Embryonic facial prominence (tissue), 1 donor: ENCODE results near the gene MRTFA.
"Not testable (repeated sequence)": the region's sequence is repeated elsewhere in the genome, so short reads cannot be mapped to it uniquely, and the experiment has no call there.

Experiments
- DNase-seq: peaks from one replicate; pipeline ENCODE4 v3.0.0-alpha.2; 2016; ENCODE audit errors: extremely low spot score

Gene MRTFA

DNA sequence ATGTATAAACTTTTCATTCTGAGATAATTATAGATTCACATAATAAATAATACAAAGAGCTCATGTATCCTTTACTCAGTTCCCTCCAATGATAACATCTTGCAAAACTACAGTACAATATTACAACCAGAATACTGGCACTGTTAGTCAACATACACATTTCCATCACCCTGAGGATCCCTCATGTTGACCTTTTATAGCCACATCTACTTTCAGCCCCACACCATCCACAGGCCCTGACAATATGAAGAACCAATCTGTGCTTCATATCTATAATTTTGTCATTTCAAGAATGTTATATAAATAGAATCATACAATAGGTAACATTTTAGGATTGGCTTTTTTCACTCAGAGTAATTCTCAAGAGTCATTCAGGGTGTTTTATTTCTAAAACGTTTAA lies 115.5 kb downstream of the MRTFA start:
- DNase-seq: no peak

DNA sequence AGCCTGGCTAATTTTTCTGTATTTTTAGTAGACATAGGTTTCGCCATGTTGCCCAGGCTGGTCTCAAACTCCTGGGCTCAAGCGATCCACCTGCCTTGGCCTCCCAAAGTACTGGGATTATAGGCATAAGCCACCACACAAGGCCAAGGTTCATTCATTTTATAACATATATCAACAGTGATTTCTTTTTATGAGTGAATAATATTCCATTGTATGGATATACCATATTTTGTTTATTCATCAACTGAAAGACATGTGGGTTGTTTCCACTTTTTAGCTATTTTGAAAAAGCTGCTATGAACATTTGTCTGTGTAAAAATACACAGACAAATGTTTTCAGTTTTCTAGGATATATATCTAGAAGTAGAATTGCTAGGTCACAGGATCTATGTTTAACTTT lies 116.0 kb downstream of the MRTFA start:
- DNase-seq: no peak

DNA sequence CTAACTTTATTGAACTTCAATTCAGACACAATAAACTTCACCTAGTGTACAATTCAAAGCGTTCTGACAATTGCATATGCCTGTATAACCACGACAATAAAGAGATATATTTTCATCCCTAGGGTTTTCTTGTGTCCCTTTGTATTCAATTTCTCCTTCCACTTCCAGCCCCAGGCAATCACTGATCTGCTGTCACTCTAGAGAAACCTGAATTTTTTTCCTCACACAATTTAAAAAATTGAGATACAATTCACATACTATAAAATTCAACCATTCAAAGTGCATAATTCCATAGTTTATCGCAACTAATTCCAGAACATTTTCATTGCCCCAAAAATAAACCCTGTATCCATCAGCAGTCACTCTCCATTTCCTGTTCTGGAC lies 116.6 kb downstream of the MRTFA start:
- no peak for DNase-seq

DNA sequence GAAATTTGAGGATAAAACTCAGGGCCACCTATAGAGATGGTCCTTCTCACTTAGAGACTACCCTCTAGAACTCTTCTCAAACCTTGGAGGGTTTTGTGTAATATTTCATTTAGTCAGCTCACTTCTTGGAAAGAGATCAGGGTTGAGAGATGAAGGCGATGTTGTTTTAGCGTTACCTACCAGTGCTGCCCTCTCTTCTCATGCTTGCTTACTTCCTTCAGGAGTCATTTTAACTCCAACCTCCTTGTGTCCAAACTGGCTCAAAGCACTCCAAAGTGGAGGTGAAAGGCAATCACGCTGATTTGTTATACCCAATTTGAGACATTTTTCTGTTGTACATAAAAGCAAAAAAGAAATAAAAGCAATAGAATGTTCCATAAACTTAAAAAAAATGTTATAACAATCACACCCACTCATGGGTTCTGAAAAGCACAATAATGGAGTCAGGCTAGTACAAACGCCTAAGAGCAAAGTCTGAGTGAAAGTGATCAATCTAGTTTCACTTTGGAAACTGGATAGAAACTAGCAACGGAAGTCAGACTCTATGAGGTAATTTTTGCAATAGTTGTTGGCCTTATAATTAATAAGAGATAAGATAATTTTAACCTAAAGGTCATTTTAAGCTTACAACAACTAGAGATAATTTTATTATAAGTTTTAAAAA lies 117.1 kb downstream of the MRTFA start:
- no peak for DNase-seq

DNA sequence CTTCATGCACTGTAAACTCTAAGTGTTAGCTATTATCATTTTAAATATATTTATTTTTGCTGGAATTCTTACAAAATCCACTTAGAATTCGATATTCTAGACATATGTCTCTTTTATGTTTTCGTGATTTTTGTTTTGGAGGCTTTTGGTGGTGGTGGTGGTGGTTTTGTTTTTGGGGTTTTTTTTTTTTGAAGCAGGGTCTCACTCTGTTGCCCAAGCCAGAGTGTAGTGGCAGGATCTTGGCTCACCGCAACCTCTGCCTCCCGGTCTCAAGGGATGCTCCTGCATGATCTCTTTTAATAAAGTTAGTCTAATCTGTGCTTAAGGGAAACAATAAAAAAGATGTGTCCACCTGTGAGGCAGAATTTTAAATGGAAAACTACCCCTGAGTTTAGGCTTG lies 117.7 kb downstream of the MRTFA start:
- DNase-seq: no peak

DNA sequence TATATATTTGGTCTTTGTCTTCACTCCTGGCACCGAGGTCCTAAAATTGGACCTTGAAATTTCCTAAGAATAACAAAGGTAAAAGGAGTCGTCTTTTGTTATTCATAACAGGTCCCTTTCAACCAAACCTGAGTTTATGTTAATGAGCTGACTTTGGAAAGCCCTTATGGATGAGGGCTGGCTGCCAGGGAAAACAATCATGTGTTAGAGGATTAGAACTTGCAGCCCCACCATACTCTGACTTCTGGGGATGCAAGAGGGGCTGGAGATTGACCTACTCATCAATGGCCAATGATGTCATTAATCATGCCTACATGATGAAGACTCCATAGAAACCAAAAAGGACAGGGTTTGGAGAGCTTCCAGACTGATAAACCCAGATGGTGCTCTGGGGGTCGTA lies 118.9 kb downstream of the MRTFA start:
- no peak for DNase-seq

DNA sequence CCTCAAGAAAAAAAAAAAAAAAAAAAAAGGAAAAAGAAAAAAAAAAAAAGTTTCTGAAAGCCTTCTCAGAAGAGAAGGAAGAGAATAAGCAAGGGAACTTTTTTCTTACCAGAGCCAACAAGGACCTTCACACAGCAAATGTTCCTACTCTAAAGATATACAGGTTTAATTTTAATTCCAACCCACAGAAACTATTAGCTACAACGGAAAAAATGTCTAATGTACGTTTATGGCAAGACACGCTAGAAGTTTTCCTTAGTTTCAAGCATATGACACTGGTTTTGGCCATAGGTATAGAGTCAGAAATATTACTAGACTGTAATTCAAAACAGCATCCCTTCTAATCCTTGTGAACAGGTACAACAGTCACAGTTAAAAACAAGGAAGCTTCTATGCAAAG lies 120.1 kb downstream of the MRTFA start:
- DNase-seq: no peak

DNA sequence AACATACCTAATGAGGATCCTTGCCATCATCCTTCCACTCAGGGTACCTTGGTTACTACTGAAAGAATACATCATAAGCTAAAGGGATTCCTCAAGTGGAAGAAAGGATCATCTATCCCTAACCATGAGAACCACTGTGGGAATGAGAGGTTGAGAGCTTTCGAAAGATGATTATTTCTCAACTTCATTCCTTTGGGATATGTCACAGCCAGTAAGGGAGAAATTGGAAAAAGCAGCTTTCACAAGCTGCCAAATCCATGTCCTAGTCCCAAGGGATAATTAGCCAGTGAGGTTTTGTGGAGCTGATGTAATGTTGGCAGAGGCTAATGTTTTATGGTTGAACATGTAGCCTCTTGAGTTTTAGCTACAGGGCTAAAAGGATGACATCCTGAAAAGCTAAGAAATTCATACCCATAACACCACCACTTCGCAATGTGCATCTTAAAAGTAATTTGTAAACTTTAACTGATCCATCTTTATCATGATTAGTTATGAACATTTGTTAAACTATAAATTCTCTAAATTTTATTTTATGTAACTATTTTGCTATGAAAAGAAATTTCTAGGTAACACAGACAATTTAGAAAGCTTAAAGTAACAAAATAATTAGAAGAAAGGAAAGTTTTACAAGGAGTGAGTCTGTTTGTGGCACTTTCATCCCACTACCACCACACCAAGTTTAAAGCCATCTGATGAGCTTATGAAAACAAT lies 123.9 kb downstream of the MRTFA start:
- no peak for DNase-seq

DNA sequence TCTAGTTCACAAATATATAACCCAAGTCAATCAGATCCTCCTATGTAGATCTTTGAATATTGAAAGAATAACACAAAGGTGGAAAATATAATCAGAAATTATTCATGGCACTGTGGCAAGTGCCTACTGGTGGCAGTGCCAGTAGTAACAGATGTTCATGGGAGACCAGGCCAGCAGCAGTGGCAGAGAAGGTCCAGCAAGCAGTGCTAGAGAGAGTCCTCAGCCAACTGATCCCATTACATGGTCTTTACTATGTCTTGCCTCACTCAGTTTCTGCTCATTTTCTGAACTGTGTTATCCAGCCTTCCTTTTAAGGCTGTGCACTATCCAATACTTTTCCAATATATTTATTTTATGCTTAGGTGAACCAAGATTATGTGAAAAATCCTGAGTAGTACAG lies 124.9 kb downstream of the MRTFA start:
- DNase-seq: no peak

DNA sequence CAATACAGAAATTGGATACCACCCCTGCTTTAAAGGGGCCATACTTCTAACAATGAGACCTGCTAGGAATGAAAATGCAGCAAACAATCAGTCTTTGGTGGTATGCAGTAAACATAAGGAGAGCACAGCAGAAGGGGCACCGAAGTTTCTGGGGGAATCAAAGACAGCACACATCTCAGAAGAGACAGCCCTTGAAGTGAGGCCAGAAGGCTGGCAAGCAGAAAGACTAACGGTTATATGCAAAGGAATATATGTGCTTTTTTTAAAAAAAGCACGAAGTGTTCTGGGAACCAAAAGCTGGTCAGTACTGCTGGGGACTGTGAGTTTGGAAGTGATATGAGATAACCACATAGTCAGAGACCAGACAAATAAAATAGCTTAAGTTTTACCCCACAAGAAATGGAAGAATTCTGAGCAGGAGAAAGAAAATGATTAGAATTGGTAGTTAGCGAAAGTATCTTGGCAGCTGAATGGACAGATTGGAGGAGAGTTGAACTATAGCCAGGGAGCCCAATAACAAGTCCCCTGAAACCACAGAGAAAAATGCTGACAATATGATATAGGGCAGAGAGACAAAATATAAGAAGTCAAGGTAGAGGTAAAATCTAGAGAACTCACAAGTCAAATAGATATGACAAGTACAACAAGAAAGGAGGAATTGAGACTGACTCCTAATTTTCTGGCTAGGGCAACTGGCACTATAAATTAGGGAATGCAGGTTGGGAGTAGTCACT lies 125.7 kb downstream of the MRTFA start:
- DNase-seq: no peak

DNA sequence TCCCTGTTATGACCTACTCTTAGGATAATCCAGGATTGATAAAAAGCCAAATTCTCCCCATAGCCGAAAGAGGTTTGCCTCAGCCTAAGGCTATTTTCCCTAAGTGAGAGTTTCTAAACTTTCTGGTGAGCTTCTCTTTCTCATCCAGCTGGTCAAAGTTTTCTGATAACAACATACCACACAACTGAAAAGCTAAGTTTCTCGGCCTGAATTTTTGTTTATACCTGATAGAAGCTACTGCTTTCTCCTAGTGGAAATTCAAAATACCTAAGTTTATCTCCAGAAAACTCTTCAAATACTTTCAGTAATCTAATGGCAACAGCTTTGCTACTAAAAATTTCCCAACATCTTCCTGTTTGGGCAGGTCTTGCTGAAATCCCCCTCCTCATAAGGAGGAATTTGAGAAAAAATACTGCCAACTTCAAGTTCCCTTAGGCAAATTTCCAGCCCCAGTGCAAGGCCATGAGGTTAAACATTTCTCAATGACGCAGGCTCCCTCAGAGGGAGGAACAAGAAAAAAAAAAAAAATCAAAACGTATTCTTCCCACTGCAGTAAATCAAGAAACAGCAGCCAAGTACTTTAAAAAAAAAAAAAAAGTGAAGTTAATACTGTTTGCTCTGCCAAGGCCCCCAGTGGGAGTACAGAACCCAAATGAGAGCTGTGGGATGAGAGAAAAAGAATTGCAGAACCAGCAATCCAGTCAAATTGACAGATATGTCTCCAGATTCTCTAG lies 127.0 kb downstream of the MRTFA start:
- DNase-seq: peak; percentile 42

DNA sequence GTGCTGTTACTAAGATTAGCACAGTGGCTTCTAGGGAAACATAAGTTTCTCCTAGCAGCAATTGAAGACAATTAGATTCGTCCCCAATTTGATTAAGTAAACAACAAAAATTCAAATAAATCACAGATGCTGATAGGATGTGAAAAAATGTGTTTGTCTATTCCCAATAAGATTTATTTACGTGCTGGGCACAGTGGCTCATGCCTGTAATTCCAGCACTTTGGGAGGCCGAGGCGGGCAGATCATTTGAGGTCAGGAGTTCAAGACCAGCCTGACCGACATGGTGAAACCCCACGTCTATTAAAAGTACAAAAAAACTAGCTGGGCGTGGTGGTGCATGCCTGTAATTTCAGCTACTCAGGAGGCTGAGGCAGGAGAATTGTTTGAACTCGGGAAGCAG lies 128.5 kb downstream of the MRTFA start:
- not testable (repeated sequence) for DNase-seq

DNA sequence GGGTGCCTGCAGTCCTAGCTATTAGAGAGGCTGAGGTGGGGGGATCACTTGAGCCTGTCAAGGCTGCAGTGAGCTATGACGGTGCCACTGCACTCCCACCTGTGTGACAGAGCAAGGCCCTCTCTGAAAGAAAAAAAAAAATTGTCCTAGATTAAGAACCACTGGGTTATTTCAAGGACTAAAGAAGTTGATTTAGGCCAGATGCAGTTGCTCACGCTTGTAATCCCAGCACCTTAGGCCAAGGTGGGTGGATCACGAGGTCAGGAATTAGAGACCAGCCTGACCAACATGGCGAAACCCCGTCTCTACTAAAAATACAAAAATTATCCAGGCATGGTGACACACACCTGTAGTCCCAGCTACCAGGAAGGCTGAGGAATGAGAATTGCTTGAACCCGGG lies 129.0 kb downstream of the MRTFA start:
- no peak for DNase-seq

DNA sequence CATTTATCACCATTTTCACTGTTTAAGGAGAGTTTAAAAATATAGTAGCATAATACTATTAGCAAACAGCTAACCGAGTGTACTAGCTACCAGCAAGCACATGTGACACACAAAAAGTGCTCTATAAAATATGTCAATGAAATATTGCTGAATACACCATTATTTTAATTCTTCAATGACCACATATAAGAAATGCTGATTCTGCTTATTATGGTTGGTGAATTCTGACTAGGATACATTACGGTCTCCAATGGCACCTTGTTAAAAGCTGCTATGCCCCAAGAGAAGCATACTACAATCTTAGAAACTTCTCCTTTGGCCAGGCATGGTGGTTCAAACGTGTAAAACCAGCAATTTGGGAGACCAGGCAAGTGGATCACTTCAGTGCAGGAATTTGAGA lies 129.8 kb downstream of the MRTFA start:
- DNase-seq: no peak

DNA sequence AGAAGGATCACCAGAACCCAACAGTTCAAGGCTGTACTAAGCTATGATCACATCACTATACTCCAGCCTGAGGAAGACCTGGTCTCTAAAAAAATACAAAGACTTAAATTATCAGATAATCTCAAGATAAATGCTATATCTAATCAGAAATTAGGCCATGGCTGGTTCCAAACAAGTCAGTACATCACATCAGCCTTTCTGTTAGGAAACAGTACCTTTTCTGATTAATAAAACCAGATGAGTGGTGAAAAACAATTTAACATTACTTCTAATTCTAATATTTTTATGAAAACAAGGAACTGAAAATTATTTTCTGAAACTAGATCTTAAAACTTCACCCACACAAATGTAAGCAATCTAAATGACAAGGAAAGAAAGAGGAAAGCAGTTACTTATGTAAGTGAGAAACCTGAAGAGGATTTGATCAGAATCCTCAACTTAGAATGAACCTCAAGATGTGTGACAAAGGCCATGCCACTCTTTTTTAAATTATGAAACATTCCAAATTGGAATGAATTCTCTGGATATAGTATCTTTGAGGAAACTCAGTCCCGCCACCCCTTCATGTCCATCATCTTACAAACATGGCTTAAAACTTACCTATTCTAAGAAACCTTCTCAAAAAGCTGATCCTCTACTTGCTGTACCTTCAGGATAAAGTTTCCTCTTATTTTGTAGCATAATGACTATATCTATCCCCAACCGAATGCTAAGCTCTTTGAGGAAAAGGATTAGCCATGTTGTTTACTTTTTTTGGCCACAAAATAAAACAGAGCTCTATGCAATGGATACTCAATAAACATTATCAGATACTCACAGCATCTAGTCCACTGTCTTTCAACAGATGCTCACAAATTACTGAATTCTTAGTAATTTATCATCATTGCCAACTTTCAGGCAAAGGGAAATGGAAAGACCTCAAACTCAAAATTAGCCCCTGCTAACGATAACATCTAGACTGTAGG lies 132.0 kb downstream of the MRTFA start:
- DNase-seq: no peak

DNA sequence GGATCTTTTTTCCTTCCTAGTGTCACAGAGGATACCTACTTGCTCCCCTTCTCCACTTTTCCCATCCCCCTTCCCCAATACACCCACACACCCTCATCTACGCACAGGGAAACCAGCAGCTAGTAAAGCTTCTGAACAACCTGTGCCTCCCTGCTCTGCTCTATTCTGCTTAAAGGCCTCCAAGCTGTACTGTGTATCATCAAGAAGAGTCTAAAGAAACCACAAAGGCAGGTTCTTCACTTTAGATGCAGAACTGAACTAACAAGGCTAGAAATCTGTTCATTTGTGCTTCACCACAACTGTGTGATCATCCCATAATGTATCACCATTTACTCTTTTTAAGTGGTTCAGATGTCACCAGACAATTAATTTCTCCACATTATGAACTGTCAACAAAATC lies 133.6 kb downstream of the MRTFA start:
- no peak for DNase-seq

DNA sequence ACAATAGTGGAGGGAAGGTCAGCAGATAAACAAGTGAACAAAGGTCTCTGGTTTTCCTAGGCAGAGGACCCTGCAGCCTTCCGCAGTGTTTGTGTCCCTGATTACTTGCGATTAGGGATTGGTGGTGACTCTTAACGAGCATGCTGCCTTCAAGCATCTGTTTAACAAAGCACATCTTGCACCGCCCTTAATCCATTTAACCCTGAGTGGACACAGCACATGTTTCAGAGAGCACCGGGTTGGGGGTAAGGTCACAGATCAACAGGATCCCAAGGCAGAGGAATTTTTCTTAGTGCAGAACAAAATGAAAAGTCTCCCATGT lies 136.1 kb downstream of the MRTFA start:
- DNase-seq: not testable (repeated sequence)

DNA sequence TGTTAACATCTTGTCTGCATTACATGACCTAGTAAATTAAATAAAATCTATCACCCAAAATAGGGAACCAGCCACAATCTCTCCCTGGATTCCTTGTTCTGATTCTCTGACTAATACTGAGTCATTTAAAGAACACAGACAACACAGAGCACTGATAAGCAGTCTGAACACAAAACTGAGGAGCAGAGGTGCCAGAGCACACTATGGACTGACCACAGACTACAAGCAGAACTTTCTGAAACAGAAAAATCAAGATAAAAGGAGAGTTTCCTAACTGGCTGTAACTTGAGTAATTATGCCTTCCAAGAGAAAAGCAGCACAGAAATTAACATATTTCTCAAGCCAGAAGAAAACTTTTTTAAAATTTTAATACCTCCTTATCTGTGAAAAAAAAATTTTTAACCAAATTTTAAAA lies 137.3 kb downstream of the MRTFA start:
- no peak for DNase-seq

DNA sequence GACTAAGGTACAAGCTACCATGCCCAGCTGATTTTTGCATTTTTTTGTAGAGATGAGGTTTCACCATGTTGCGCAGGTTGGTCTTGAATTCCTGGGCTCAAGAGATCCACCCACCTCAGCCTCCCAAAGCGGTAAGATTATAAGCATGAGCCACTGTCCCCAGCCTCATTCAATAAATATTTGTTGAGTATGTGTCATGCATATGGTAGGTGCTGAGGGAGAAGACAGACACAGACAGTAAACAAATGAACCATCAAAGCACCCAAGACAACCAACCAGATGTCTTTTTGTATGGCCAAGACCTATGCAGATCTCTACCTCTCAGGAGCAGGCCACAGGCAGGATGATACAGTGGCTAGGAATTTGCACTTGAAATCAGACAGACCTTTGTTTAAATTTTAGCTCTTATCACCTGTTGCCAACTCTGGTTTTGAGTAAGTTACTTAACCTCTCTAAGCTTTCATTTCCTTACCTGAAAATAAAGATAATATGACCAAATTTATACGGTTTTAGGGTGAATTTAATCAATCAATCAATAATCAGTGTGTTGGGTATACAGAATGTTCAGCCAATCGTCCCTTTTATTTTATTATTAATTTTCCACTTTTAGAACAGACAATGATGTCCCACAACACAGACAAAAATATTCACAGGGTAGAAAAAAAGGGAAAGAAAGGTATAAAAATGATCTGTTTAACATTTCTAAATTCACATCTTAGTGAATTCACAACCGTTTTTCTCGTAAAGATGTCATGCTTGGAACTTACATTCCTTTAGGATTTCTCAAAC lies 137.9 kb downstream of the MRTFA start:
- DNase-seq: no peak

DNA sequence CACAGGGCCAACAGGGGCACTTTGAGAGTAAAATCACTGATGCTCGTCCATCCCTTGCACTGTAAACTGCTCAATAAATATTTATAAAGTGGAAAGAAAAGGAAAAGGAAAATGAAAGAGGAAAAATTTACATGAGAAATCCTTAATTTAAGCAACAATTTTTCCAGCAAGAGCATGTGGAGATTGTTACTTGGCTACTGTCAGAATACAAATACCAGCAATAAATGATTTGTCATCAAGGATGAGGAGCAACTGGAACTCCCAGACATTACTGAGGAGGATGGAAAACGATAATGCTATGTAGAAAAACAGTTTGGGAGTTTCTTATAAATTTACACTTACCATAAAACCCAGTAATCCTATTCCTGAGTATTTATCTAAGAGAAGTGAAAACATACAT lies 143.1 kb downstream of the MRTFA start:
- no peak for DNase-seq
